ENCODE results near the gene SRPK1. TPM values are rescaled to one million over a fixed set of nuclear protein-coding genes. Genes with fewer than 3 reads are reported as not detected.

Gene SRPK1
- total and polyA plus RNA-seq, 2 of the 13 experiments (the other 11 are each of a cell fraction or from before 2014, with no cell fraction given): 56.4 to 142 TPM

GRCh38 chr6:35919827-35920751 lies 809 bp downstream of the SRPK1 start:
- BruUV-seq (replicated peaks): no TSS peak
- Histone ChIP-seq H3K4me1 (ENCODE audit: insufficient read depth, low read length) (peaks cover 56% of the 10 kb centered on the region), H4K20me1 (ENCODE audit: insufficient read depth, low read length) (peaks cover 32% of the 10 kb centered on the region), H3K36me3 (replicated peaks in 1 of 2; ENCODE audit: control insufficient read depth in 1 of 2, insufficient read depth in 2 of 2, low read length in 2 of 2) (peaks cover 2 to 15% of the 10 kb centered on the region in 2 experiments; a peak in 4 of 5 replicates), H3K79me2 (ENCODE audit: insufficient read depth, low read length) (peaks cover 58% of the 10 kb centered on the region), H3K9me3 (ENCODE audit: low read length) (no peaks in the 10 kb centered on the region), H3K4me3 (replicated peaks in 1 of 3; ENCODE audit: insufficient read depth in 1 of 3, low read depth in 2 of 3, low read length in 3 of 3) (peak overlapping the region; percentile 72 to 93 (median 84)), H3K4me2 (ENCODE audit: low read depth, low read length) (peak overlapping the region; percentile 97), H3K9ac (ENCODE audit: insufficient read depth, low read depth, low read length) (peak overlapping the region; percentile 98), H3K27me3 (ENCODE audit: control insufficient read depth in 1 of 2, insufficient read depth in 2 of 2, low read length in 2 of 2) (no peaks in the 10 kb centered on the region; a peak in 1 of 5 replicates), H3K27ac (ENCODE audit: extremely low read length, insufficient read depth, low read length) (peak overlapping the region; percentile 80), H2AFZ (ENCODE audit: low read length) (no peak overlapping the region)
- CTCF ChIA-PET (ENCODE audit: low intra/inter-chr PET ratio, low total read pairs): no interaction called here
- POLR2A ChIA-PET: interaction anchor here (0.6 to 1.3 kb wide), 2 partner anchors 106 to 422 kb away, joined by 3 read pairs; no protein-coding TSS in a partner anchor
- DNase-seq (ENCODE audit: low spot score) (peak; percentile 56), ATAC-seq (peak; percentile 43), FAIRE-seq (peak; percentile 86)
- in situ Hi-C loops (cut with HindIII; ENCODE audit: extremely low pct_ligation_motif_present, low pct_unique_long_range_greater_than_20kb) (no loop called here), intact Hi-C loops (cut with micrococcal nuclease; ENCODE audit: unreplicated experiment) (loop anchor here (5.0 kb wide), 2 partner anchors 107 to 1258 kb away; partner anchors contain the start of gene MAPK14)
- WGBS (ENCODE audit: low lambda C conversion rate): 0% methylated on average over 22 of the region's 50 CpGs
- TF ChIP-seq NFYB (CRISPR knock-in tag; IDR thresholded peaks at IDR 0.05) (0 out of 2 replicates have a peak, but pooled peaks have one; percentile 37), DDIT3 (CRISPR knock-in tag; IDR thresholded peaks at IDR 0.05) (no peak), MEF2D (CRISPR knock-in tag; IDR thresholded peaks at IDR 0.05) (no peak), NBN (conservative IDR thresholded peaks at IDR 0.05) (no peak), TCF7L2 (IDR thresholded peaks at IDR 0.05; ENCODE audit: low read depth, low read length) (no peak), ZNF350 (CRISPR knock-in tag; IDR thresholded peaks at IDR 0.05; ENCODE audit: borderline replicate concordance, low read depth) (peak; percentile 84), HOXA7 (CRISPR knock-in tag; IDR thresholded peaks at IDR 0.05) (no peak), LCORL (IDR thresholded peaks at IDR 0.05) (no peak), LCORL (CRISPR knock-in tag; IDR thresholded peaks at IDR 0.05) (no peak), RXRA (CRISPR knock-in tag; IDR thresholded peaks at IDR 0.05) (no peak; the same call in 1 of the 2 replicates), BRD4 (CRISPR knock-in tag; IDR thresholded peaks at IDR 0.05) (0 out of 2 replicates have a peak, but pooled peaks have one; percentile 55), REST (IDR thresholded peaks at IDR 0.05; ENCODE audit: borderline replicate concordance in 1 of 2, low read depth in 1 of 2, low read length in 2 of 2) (no peak), NONO (IDR thresholded peaks at IDR 0.05) (no peak), NONO (CRISPR knock-in tag; conservative IDR thresholded peaks at IDR 0.05) (peak; percentile 47; the same call in 1 of the 2 replicates), TMF1 (CRISPR knock-in tag; IDR thresholded peaks at IDR 0.05; ENCODE audit: low read depth) (no peak), ZNF225 (CRISPR knock-in tag; IDR thresholded peaks at IDR 0.05) (peak; percentile 90)
- TF ChIP-seq, protein P1, sequence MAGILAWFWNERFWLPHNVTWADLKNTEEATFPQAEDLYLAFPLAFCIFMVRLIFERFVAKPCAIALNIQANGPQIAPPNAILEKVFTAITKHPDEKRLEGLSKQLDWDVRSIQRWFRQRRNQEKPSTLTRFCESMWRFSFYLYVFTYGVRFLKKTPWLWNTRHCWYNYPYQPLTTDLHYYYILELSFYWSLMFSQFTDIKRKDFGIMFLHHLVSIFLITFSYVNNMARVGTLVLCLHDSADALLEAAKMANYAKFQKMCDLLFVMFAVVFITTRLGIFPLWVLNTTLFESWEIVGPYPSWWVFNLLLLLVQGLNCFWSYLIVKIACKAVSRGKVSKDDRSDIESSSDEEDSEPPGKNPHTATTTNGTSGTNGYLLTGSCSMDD (CRISPR knock-in tag; IDR thresholded peaks at IDR 0.05): no peak
- TF ChIP-seq, protein P2, sequence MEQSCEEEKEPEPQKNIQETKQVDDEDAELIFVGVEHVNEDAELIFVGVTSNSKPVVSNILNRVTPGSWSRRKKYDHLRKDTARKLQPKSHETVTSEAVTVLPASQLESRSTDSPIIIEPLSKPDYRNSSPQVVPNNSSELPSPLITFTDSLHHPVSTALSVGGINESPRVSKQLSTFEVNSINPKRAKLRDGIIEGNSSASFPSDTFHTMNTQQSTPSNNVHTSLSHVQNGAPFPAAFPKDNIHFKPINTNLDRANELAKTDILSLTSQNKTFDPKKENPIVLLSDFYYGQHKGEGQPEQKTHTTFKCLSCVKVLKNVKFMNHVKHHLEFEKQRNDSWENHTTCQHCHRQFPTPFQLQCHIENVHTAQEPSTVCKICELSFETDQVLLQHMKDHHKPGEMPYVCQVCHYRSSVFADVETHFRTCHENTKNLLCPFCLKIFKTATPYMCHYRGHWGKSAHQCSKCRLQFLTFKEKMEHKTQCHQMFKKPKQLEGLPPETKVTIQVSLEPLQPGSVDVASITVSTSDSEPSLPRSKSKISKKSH (CRISPR knock-in tag; IDR thresholded peaks at IDR 0.05; ENCODE audit: borderline replicate concordance): peak; percentile 45; the same call in 1 of the 2 replicates

Data from HepG2 (cell line).